HepG2 (cell line): Measurements from ENCODE around the gene CAMSAP2. TPM values are rescaled to one million over a fixed set of nuclear protein-coding genes. Genes with fewer than 3 reads are reported as not detected.

Experiments used
- CREB1 ChIP-seq, 2 experiments: fragments of 450-650 bp in 1 of 2; IDR thresholded peaks; 2 replicates each; pipeline ENCODE4 v1.6.1; 2016 to 2017; ENCODE audit warnings: control low read depth in 1 of 2, mild to moderate bottlenecking in 1 of 2, missing compliant biosample characterization in 1 of 2, missing genetic modification characterization in 1 of 2
- DZIP1 ChIP-seq: sonication (generic); formaldehyde crosslinking; IDR thresholded peaks from 2 replicates; pipeline ENCODE4 v1.5.0; 2020; ENCODE audit warnings: mild to moderate bottlenecking, missing genetic modification reagents
- ETS1 ChIP-seq: sonication (generic); formaldehyde crosslinking; IDR thresholded peaks from 2 replicates; pipeline ENCODE4 v1.4.0; 2020; ENCODE audit warnings: missing genetic modification reagents
- KAT2B ChIP-seq: fragments of 150-350 bp; IDR thresholded peaks from 2 replicates; pipeline ENCODE4 v1.6.1; 2014; ENCODE audit warnings: low read depth, low read length, borderline replicate concordance
- KDM6A ChIP-seq: IDR thresholded peaks from 2 replicates; pipeline ENCODE4 v1.6.1; 2016; ENCODE audit warnings: low read depth
- KMT2B ChIP-seq: IDR thresholded peaks from 2 replicates; pipeline ENCODE4 v1.6.1; 2016; ENCODE audit warnings: missing genetic modification reagents, missing compliant biosample characterization
- NFE2 ChIP-seq: sonication (generic); formaldehyde crosslinking; IDR thresholded peaks from 2 replicates; pipeline ENCODE4 v1.4.0; 2020; ENCODE audit warnings: missing genetic modification reagents
- TBP ChIP-seq: sonication (generic); formaldehyde crosslinking; IDR thresholded peaks from 2 replicates; pipeline ENCODE4 v1.5.0; 2020; ENCODE audit warnings: missing genetic modification reagents
- THAP8 ChIP-seq: sonication (generic); formaldehyde crosslinking; IDR thresholded peaks from 2 replicates; pipeline ENCODE4 v1.5.1; 2020; ENCODE audit warnings: missing genetic modification reagents, mild to moderate bottlenecking, borderline replicate concordance
- THAP9 ChIP-seq: sonication (generic); formaldehyde crosslinking; IDR thresholded peaks from 2 replicates; pipeline ENCODE4; 2020; ENCODE audit warnings: missing genetic modification reagents, mild to moderate bottlenecking, borderline replicate concordance
- ZNF256 ChIP-seq: sonication (generic); formaldehyde crosslinking; conservative IDR thresholded peaks from 2 replicates; pipeline ENCODE4 v1.4.0; 2020; ENCODE audit warnings: missing genetic modification reagents
- ZNF616 ChIP-seq: sonication (generic); formaldehyde crosslinking; IDR thresholded peaks from 2 replicates; pipeline ENCODE4 v1.5.0; 2020; ENCODE audit warnings: low read depth, mild to moderate bottlenecking, missing genetic modification reagents
- ZNF660 ChIP-seq: sonication (generic); formaldehyde crosslinking; IDR thresholded peaks from 2 replicates; pipeline ENCODE4 v1.5.1; 2020; ENCODE audit warnings: mild to moderate bottlenecking, low read depth, missing genetic modification reagents, borderline replicate concordance
- ZNF788 ChIP-seq: sonication (generic); formaldehyde crosslinking; IDR thresholded peaks from 2 replicates; pipeline ENCODE4 v1.5.0; 2020; ENCODE audit warnings: mild to moderate bottlenecking, missing genetic modification reagents, borderline replicate concordance
- ZNF839 ChIP-seq: sonication (generic); formaldehyde crosslinking; IDR thresholded peaks from 2 replicates; pipeline ENCODE4 v1.4.0; 2020; ENCODE audit warnings: missing genetic modification reagents, mild to moderate bottlenecking, borderline replicate concordance
- ZSCAN12 ChIP-seq: sonication (generic); formaldehyde crosslinking; IDR thresholded peaks from 2 replicates; pipeline ENCODE4 v1.9.0; 2021; ENCODE audit warnings: mild to moderate bottlenecking, missing genetic modification reagents
- polyA plus RNA-seq, 8 experiments: library from polyadenylated mRNA; depleted of rRNA in 3 of 8; stranded (reverse) in 7 of 8; unstranded in 1 of 8; fragments of >200 nt; fragmentation: Illumina TruSeq in 4 of 8; extraction: Trizol in 4 of 8; gene quantifications; 2 replicates each; pipeline versions ENCODE4 v1.2.1 to v1.2.3, GENCODE V29; 2011 to 2016; ENCODE audit warnings: low read depth in 4 of 8, missing spikeins in 1 of 8, mixed read lengths in 1 of 8; ENCODE audit not compliant: insufficient read depth in 1 of 8
- total RNA-seq, 5 experiments: library from RNA; depleted of rRNA; stranded (reverse); fragments of >200 nt; fragmentation: Illumina TruSeq; extraction: Trizol; gene quantifications; 2 replicates each; pipeline ENCODE4 v1.2.3, GENCODE V29; 2016; ENCODE audit warnings: low read depth in 1 of 5
- TF ChIP-seq, protein P1 (sequence below): sonication (generic); formaldehyde crosslinking; IDR thresholded peaks from 2 replicates; pipeline ENCODE4 v1.4.0; 2020; ENCODE audit warnings: mild to moderate bottlenecking, missing genetic modification reagents, borderline replicate concordance

CAMSAP2 gene
- total and polyA plus RNA-seq, 2 of the 13 experiments (the other 11 are each of a cell fraction or from before 2014, with no cell fraction given), result 3.4 to 8.2 TPM

- TF ChIP-seq THAP9 (no peak), KMT2B (CRISPR knock-in tag) (no peak), DZIP1 (CRISPR knock-in tag) (no peak), ETS1 (no peak), KDM6A (CRISPR knock-in tag) (peak; percentile 85), TBP (CRISPR knock-in tag) (no peak), CREB1 (IDR thresholded peaks at IDR 0.05) (no peak), CREB1 (CRISPR knock-in tag; IDR thresholded peaks at IDR 0.05) (peak; percentile 53; the same call in 1 of the 2 replicates), KAT2B (no peak), NFE2 (CRISPR knock-in tag) (no peak), ZNF256 (CRISPR knock-in tag) (no peak), THAP8 (CRISPR knock-in tag) (no peak), ZNF788 (no peak), ZNF839 (CRISPR knock-in tag) (no peak), ZNF660 (CRISPR knock-in tag) (no peak), ZSCAN12 (no peak), ZNF616 (no peak)
- TF ChIP-seq, protein P1, sequence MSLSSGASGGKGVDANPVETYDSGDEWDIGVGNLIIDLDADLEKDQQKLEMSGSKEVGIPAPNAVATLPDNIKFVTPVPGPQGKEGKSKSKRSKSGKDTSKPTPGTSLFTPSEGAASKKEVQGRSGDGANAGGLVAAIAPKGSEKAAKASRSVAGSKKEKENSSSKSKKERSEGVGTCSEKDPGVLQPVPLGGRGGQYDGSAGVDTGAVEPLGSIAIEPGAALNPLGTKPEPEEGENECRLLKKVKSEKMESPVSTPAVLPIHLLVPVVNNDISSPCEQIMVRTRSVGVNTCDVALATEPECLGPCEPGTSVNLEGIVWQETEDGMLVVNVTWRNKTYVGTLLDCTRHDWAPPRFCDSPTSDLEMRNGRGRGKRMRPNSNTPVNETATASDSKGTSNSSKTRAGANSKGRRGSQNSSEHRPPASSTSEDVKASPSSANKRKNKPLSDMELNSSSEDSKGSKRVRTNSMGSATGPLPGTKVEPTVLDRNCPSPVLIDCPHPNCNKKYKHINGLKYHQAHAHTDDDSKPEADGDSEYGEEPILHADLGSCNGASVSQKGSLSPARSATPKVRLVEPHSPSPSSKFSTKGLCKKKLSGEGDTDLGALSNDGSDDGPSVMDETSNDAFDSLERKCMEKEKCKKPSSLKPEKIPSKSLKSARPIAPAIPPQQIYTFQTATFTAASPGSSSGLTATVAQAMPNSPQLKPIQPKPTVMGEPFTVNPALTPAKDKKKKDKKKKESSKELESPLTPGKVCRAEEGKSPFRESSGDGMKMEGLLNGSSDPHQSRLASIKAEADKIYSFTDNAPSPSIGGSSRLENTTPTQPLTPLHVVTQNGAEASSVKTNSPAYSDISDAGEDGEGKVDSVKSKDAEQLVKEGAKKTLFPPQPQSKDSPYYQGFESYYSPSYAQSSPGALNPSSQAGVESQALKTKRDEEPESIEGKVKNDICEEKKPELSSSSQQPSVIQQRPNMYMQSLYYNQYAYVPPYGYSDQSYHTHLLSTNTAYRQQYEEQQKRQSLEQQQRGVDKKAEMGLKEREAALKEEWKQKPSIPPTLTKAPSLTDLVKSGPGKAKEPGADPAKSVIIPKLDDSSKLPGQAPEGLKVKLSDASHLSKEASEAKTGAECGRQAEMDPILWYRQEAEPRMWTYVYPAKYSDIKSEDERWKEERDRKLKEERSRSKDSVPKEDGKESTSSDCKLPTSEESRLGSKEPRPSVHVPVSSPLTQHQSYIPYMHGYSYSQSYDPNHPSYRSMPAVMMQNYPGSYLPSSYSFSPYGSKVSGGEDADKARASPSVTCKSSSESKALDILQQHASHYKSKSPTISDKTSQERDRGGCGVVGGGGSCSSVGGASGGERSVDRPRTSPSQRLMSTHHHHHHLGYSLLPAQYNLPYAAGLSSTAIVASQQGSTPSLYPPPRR (CRISPR knock-in tag), result peak; percentile 42; the same call in 1 of the 2 replicates
Observed at GRCh38 chr1:200891774-200892157, 153.1 kb downstream of the CAMSAP2 start (continued).
